ENCODE results near the gene LYSET.
"Not testable (repeated sequence)": the region's sequence is repeated elsewhere in the genome, so short reads cannot be mapped to it uniquely, and the experiment has no call there.

Gene LYSET

DNA sequence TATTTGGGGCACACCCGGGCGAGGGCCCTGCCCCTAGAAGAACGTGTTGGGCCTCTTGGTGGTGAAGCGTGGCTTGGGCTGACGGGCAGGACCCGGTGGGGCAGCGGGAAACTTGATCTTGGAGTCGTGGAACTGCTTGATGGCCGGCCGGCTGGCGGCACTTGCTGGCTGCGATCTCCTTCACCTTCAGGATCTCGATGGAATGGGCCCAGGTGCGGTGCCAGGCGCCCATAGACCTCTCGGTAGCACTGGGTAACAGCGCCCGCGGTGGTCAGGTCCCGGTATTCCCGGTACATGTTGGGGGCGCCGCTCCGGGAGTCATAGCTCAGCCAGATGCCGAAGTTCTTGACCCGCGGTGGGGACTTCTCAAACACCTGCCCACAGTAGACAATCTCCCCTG is 38.4 kb downstream of the LYSET start:
- DNase-seq (ENCODE audit: insufficient read length, low spot score) (no peak), FAIRE-seq (no peak)
- TF ChIP-seq TAF1 (IDR thresholded peaks at IDR 0.05; ENCODE audit: low read depth, low read length) (no peak), POU2F2 (IDR thresholded peaks at IDR 0.05; ENCODE audit: low read depth, low read length) (no peak), POLR2AphosphoS5 (IDR thresholded peaks at IDR 0.05; ENCODE audit: low read depth, low read length) (no peak), PAX5 (IDR thresholded peaks at IDR 0.05; ENCODE audit: insufficient read depth, low read length, severe bottlenecking) (no peak), POLR2A (IDR thresholded peaks at IDR 0.05; ENCODE audit: low read depth, low read length) (no peak), SPI1 (IDR thresholded peaks at IDR 0.05; ENCODE audit: low read depth, low read length) (no peak)

DNA sequence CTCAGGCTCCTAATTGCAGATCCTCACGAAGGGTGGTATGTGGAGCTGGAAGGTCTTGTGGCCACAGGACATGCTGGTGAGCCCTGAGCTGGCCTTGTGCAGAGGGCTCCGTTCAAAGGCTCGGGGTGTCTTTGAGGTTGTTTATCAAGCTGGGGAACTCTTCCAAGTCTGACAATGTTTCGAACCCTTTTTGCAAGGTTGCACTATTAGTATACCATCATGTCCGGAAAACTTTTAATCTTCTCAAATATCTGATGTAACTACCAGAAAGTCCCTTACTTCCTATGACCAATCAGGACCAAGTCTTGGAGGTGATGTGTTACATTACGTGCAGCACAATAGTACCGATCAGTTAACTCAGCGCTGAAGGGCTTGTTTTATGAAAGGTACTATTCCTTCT is 43.4 kb downstream of the LYSET start:
- TF ChIP-seq PAX5 (IDR thresholded peaks at IDR 0.05; ENCODE audit: insufficient read depth, low read length, severe bottlenecking) (no peak), TAF1 (IDR thresholded peaks at IDR 0.05; ENCODE audit: low read depth, low read length) (no peak), POU2F2 (IDR thresholded peaks at IDR 0.05; ENCODE audit: low read depth, low read length) (no peak), POLR2AphosphoS5 (IDR thresholded peaks at IDR 0.05; ENCODE audit: low read depth, low read length) (no peak), POLR2A (IDR thresholded peaks at IDR 0.05; ENCODE audit: low read depth, low read length) (no peak), SPI1 (IDR thresholded peaks at IDR 0.05; ENCODE audit: low read depth, low read length) (no peak)
- FAIRE-seq = no peak
- DNase-seq (ENCODE audit: insufficient read length, low spot score) = no peak

DNA sequence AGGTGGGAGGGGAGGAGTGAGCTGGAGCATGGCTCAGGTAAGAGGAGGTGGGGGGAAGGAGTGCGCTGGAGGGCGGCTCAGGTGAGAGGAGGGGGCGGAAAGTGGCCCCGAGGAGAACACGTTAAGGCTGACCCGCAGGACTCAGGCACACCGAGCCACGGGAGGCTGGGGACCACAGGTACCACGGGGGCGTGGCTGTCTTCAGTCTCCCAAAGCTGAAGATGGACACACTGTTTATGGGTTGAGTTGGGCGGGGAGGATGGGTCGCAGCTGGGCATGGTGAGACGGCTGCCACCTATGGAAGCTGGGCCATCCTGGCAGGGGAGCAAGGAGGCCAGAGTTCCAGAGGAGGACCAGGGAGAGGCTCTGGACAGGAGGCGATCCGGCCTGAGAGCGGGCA is 45.4 kb downstream of the LYSET start:
- FAIRE-seq = no peak
- TF ChIP-seq POLR2A (IDR thresholded peaks at IDR 0.05; ENCODE audit: low read depth, low read length) (no peak), POU2F2 (IDR thresholded peaks at IDR 0.05; ENCODE audit: low read depth, low read length) (no peak), SPI1 (IDR thresholded peaks at IDR 0.05; ENCODE audit: low read depth, low read length) (no peak), POLR2AphosphoS5 (IDR thresholded peaks at IDR 0.05; ENCODE audit: low read depth, low read length) (no peak), TAF1 (IDR thresholded peaks at IDR 0.05; ENCODE audit: low read depth, low read length) (no peak), PAX5 (IDR thresholded peaks at IDR 0.05; ENCODE audit: insufficient read depth, low read length, severe bottlenecking) (no peak)

DNA sequence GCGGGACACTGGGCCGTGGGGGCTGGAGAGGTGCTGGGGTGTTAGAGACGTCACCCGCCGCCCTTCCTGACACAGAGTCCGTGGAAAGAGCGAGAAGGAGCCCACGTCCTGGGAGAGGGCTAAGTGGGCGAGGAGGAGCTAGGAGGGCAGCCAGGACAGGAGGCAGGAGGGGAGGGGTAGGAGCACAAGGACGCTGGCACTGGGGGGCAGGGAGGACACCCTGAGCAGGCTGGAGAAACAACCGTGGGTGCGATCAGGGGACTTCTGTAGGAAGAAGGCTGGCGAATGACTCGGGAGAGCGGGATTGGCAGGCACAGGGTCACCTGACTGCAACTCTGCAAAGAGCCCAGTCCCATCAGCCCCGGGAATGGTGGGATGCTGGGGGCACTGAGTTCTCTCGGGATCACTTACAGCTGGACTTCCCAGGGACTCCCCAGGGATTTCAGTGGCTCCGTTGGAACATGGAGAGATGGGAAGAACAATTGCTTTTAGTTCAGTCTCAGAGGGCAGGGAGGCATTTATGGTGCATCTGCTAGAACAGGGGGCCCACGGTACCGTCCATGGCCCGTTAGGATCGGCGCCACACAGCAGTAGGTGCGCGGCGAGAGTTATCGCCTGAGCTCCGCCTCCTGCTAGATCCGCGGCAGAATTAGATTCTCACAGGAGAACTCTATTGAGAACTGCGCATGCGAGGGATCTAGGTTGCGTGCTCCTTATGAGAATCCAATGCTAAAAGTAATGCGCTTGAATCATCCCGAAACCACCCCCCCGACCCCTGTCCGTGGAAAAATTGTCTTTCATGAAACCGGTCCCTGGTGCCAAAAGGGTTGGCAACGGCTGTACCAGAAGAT is 46.2 kb downstream of the LYSET start:
- FAIRE-seq = peak; percentile 54
- no peak for DNase-seq (ENCODE audit: insufficient read length, low spot score)

More for the DNA sequence above, 45.4 kb downstream of the LYSET start:
- DNase-seq (ENCODE audit: insufficient read length, low spot score) = no peak

DNA sequence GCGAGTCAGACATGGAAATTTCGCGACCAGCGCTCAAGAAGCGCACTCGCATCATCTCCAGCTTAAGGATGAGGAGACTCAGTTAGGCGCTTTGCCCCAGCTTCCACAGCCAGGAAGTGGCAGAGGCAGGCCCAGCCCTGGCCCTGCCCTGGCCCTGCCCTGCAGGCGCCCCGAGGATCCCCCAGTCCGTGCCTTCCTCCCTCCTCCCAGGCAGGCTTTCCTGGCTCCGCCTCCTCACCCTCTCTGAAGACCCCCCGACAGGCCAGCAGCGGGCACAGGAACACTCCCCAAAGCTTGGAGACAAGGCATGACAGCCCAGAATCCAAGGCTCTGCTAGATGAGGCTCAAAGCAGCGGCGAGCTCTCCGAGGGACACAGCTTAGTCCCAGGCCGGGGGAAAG is 47.0 kb downstream of the LYSET start:
- DNase-seq (ENCODE audit: insufficient read length, low spot score) = no peak
- no peak for TF ChIP-seq SPI1 (IDR thresholded peaks at IDR 0.05; ENCODE audit: low read depth, low read length)
- no peak for TF ChIP-seq TAF1 (IDR thresholded peaks at IDR 0.05; ENCODE audit: low read depth, low read length)
- TF ChIP-seq POU2F2 (IDR thresholded peaks at IDR 0.05; ENCODE audit: low read depth, low read length) = no peak
- no peak for TF ChIP-seq POLR2A (IDR thresholded peaks at IDR 0.05; ENCODE audit: low read depth, low read length)
- no peak for TF ChIP-seq POLR2AphosphoS5 (IDR thresholded peaks at IDR 0.05; ENCODE audit: low read depth, low read length)
- TF ChIP-seq PAX5 (IDR thresholded peaks at IDR 0.05; ENCODE audit: insufficient read depth, low read length, severe bottlenecking) = no peak
- FAIRE-seq = no peak

More for the DNA sequence above, 46.2 kb downstream of the LYSET start:
- TF ChIP-seq SPI1 (IDR thresholded peaks at IDR 0.05; ENCODE audit: low read depth, low read length) = no peak
- no peak for TF ChIP-seq TAF1 (IDR thresholded peaks at IDR 0.05; ENCODE audit: low read depth, low read length)
- no peak for TF ChIP-seq PAX5 (IDR thresholded peaks at IDR 0.05; ENCODE audit: insufficient read depth, low read length, severe bottlenecking)
- TF ChIP-seq POLR2AphosphoS5 (IDR thresholded peaks at IDR 0.05; ENCODE audit: low read depth, low read length) = no peak

DNA sequence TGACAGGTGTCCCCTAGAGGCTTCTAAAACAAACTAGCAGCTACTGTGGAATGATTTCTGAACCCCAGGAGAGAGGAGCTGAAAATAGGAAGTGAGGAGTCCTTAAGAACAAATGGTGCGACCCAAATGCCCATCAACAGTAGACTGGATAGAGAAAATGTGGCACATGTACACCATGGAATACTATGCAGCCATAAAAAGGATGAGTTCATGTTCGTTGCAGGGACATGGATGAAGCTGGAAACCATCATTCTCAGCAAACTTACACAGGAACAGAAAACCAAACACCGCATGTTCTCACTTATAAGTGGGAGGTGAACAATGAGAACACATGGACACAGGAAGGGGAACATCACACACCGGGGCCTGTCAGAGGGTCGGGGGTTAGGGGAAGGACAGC is 48.0 kb downstream of the LYSET start:
- FAIRE-seq; DNase-seq (ENCODE audit: insufficient read length, low spot score): not testable (repeated sequence)

DNA sequence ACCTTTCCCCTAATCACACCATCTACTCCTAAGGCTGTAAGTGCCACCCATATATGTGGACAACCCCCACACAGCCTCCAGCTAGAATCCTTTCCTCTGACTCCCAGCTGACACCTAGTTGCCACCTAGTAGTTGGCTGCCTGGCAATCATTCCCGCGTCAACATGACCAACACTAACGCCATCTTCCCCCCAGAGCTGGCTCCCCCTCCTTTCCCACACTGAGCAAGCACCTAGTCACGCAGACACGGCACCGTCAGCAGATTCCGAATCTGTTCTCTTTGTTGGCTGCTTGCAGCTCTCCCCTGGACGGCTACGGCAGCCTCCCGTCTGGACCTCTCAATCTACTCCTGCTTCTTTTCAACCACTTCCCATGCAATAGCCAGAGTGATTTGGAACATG is 49.7 kb downstream of the LYSET start:
- FAIRE-seq (peak; percentile 26), DNase-seq (ENCODE audit: insufficient read length, low spot score) (no peak)
- TF ChIP-seq POLR2A (IDR thresholded peaks at IDR 0.05; ENCODE audit: low read depth, low read length) = no peak
- TF ChIP-seq TAF1 (IDR thresholded peaks at IDR 0.05; ENCODE audit: low read depth, low read length) = no peak
- TF ChIP-seq POLR2AphosphoS5 (IDR thresholded peaks at IDR 0.05; ENCODE audit: low read depth, low read length) = no peak
- no peak for TF ChIP-seq PAX5 (IDR thresholded peaks at IDR 0.05; ENCODE audit: insufficient read depth, low read length, severe bottlenecking)
- no peak for TF ChIP-seq POU2F2 (IDR thresholded peaks at IDR 0.05; ENCODE audit: low read depth, low read length)
- TF ChIP-seq SPI1 (IDR thresholded peaks at IDR 0.05; ENCODE audit: low read depth, low read length) = no peak
